Cerebellar cortex (tissue), 1 donor: ENCODE measurements around the gene IBA57.

ENCODE experiments used
- DNase-seq: peaks from one replicate; pipeline ENCODE4 v3.0.0-alpha.2; 2015; ENCODE audit warnings: low spot score

IBA57 gene

GRCh38 chr1:228156941-228157728 is 8.5 kb upstream of the IBA57 start:
- no peak for DNase-seq

- DNase-seq, result no peak
These were observed 7.9 kb upstream of the IBA57 start for GRCh38 chr1:228157729-228158126.

GRCh38 chr1:228158151-228159007 is 7.2 kb upstream of the IBA57 start:
- no peak for DNase-seq

- no peak for DNase-seq
These were observed 6.5 kb upstream of the IBA57 start for GRCh38 chr1:228159008-228159665.

DNA sequence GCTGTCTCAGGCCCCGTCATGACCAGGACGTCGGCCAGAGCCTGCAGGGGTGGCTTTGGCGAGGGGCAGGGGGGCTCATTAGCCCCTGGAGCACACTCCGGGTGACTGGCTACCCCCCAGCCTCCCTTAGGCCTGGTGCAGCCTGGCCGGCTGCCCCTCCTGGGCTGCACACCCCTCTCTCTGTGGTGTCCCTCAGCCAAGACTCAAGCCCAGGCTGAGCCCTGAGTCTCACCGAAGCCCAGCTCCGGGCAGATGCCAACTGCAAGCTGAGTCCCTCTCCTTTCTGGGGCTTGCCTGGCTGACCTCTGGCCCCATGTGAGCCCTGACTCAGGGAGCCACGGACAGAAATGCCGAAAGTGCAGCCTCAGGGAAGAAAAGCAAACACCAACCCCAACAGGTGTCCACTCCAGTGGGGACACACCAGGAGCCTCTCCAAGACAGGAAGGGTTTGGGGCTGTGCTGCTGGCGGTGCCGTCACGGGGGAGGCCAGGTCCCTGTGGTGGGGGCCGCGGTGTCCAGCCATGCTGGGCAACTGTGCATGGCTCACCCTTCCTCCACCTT is 5.3 kb upstream of the IBA57 start:
- DNase-seq, result no peak

DNA sequence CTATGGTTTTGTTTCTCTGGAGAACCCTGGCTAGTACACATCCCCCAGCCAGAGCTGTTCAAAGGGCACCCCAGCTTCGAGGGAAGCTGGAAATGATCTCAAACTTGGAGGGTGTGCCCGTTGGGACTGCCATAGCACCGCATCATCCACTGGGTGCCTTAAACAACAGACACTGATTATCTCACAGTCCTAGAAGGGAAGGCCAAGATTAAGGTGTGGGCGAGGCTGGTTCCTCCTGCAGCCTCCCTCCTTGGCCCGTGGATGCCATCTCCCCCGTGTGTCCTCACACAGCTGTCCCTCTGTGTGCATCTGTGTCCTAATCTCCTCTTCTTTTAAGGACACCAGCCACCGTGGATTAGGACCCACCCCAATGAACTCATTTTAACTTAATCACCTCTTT is 4.2 kb upstream of the IBA57 start:
- DNase-seq, result no peak

DNA sequence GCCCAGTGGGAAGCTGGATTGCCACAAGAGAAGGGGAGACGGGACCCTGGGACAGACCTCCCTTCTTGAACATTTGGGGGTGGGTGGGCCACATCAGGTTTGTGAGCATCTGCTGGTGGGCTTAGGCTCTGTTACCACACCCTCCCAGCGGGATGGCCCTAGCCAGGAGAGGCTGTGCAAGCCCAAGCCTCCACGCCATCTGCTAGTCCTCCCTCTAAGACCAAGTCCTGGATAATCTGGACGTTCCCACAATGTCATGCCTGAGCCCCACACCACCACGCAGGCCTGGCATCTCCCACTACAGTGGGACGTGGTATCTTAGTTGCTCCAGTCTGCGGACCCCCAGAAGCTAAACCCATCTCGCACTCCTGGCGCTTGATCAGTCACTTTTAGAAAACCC is 3.7 kb upstream of the IBA57 start:
- no peak for DNase-seq

- no peak for DNase-seq
These were observed 3.2 kb upstream of the IBA57 start for GRCh38 chr1:228162286-228163006.

DNA sequence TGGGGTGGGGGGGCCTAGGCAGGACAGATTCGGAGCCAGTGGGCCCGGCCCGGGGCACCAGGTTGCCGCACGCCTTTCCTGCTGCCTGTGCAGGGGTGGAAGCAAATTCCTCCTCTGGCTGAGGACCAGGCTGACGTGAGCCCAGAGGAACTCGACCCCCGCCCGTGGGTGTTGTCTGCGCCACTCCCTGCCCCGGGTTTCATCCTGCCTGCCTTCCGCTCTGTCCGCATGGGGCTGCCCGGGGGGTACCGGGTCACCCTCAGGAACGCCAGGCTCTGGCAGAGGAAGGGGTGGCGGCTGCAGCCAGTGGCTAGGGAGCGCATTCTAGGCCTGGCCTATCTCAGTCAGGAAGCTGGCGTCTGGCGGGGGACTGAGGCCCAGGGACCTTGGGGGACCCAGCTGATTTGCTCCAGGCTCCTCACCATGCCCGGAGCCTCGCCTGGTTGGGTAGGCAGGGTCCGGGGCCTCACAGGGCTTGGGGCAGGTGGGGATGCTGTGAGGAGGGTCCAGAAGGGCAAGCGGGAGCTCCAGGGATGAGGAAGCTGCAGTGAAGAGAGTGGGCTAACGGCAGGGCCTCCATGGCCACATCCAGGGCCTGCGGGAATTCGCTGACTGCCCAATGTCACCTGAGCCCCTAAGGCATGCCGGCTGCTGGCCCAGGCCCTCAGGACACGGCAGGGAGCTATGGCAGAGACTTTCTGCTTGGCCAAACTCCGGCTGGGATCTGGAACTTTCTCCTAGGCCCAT is 2.4 kb upstream of the IBA57 start:
- no peak for DNase-seq

- no peak for DNase-seq
These were observed 1.7 kb upstream of the IBA57 start for GRCh38 chr1:228163776-228164519.

DNA sequence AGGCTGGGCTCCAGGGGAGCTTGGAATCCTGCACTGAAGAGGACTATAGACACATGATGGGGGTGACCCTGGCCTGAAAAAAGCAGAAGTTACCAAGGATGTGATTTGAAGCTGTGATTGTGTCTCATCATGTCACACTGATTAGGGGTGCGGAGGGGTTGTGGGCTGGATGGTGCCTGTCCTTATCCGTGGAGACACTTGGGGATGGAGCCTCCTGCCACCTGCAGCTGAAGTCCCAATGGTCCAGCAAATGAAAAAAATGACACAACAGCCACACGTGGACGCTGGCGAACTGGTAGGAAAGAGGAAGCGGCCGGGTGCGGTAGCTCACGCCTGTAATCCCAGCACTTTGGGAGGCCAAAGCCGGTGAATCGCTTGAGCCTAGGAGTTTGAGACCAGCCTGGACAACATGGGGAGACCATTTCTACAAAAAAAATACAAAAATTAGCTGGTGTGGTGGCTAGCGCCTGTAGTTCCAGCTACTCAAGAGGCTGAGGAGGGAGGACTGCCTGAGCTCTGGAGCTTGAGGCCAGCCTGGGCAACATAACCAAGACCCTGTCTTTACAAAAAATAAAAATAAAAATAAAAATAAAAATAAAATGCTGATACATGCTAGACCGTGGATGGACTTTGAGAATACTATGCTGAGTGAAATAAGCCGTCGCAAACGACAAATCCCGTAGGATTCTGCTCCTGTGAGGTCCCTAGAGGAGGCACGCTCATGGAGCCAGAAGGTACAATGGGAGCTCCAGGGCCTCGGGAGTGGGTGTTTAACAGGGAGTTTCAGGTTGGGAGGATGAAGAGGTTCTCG is 838 bp upstream of the IBA57 start:
- no peak for DNase-seq

- peak; percentile 83 for DNase-seq
These were observed 749 bp downstream of the IBA57 start for GRCh38 chr1:228166170-228166936.

GRCh38 chr1:228168563-228169270 is 3.1 kb downstream of the IBA57 start:
- DNase-seq, result no peak

DNA sequence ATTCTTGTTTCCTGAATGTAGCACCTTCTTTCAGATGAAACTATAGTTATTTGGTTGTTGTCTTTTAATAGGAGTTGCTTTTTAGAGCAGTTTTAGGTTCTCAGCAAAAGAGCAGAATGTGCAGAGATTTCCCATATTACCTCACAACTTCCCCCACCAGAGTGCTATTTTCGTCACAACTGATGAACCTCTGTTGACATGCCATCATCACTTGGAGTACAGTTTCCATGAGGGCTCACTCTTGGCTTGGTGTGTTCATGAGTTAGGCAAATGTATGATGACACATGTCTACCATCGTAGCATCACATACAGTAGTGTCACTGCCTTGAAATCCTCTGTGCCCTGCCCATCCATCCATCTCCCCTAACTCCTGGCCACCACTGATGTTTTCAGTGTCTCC is 3.7 kb downstream of the IBA57 start:
- DNase-seq, result no peak

GRCh38 chr1:228170666-228171065 is 5.1 kb downstream of the IBA57 start:
- no peak for DNase-seq

- no peak for DNase-seq
These were observed 5.8 kb downstream of the IBA57 start for GRCh38 chr1:228171221-228171891.
